SK-N-MC (cell line): ENCODE data around the gene REEP5.

Experiments used
- DNase-seq: peaks from one replicate; pipeline ENCODE4 v3.0.0-alpha.2; 2011; ENCODE audit warnings: low read depth, low spot score
- H3K27ac ChIP-seq: fragments of 200-600 bp; sonication (generic); 2 replicates; pipeline ENCODE4 v1.5.1; 2016; ENCODE audit warnings: mixed run types
- H3K36me3 ChIP-seq: fragments of 200-600 bp; sonication (generic); 2 replicates; pipeline ENCODE4 v1.6.1; 2017; ENCODE audit warnings: antibody characterized with exemption, low read length, mixed read lengths; ENCODE audit not compliant: insufficient read depth
- H3K4me3 ChIP-seq: fragments of 200-600 bp; sonication (generic); 2 replicates; pipeline ENCODE4 v1.5.1; 2016
- H3K9ac ChIP-seq: fragments of 200-600 bp; sonication (generic); 2 replicates; pipeline ENCODE4 v1.8.0; 2017; ENCODE audit warnings: mixed run types, mixed read lengths; ENCODE audit not compliant: insufficient read length
- H3K9me3 ChIP-seq: fragments of 200-600 bp; sonication (generic); 2 replicates; pipeline ENCODE4 v1.6.1; 2017; ENCODE audit warnings: low read depth, mild to moderate bottlenecking, antibody characterized with exemption, low read length, moderate library complexity, mixed read lengths
- EZH2 ChIP-seq: fragments of 200-600 bp; sonication (generic); IDR thresholded peaks from one replicate; pipeline ENCODE4 v1.6.1; 2017; ENCODE audit warnings: antibody characterized with exemption
- FOXP2 ChIP-seq: optimal IDR thresholded peaks from 2 replicates; pipeline ENCODE3; 2011; ENCODE audit warnings: mild to moderate bottlenecking, moderate library complexity; ENCODE audit not compliant: insufficient read depth; ENCODE audit errors: extremely low read length, control extremely low read depth
- POLR2AphosphoS5 ChIP-seq: IDR thresholded peaks from 2 replicates; pipeline ENCODE4 v1.6.1; 2012; ENCODE audit warnings: mild to moderate bottlenecking, low read depth, low read length, borderline replicate concordance

Gene REEP5

GRCh38 chr5:112933651-112934365 is 11.8 kb upstream of the REEP5 start:
- H3K27ac ChIP-seq = peak overlapping the region; percentile 16; the same call in 1 of the 2 replicates
- TF ChIP-seq FOXP2 (no peak), EZH2 (no peak), POLR2AphosphoS5 (no peak)
- no peak for DNase-seq

GRCh38 chr5:112933105-112933504 is 11.1 kb upstream of the REEP5 start:
- no peaks in the 10 kb centered on the region for H3K36me3 ChIP-seq
- TF ChIP-seq FOXP2 (no peak), EZH2 (no peak), POLR2AphosphoS5 (no peak)
- H3K9ac ChIP-seq = no peak overlapping the region
- no peak overlapping the region for H3K4me3 ChIP-seq
- no peaks in the 10 kb centered on the region for H3K9me3 ChIP-seq
- no peak for DNase-seq
- no peak overlapping the region for H3K27ac ChIP-seq

More at GRCh38 chr5:112933651-112934365, 11.8 kb upstream of the REEP5 start:
- Histone ChIP-seq H3K4me3 (no peak overlapping the region), H3K9me3 (no peaks in the 10 kb centered on the region), H3K36me3 (no peaks in the 10 kb centered on the region), H3K9ac (no peak overlapping the region)

DNA sequence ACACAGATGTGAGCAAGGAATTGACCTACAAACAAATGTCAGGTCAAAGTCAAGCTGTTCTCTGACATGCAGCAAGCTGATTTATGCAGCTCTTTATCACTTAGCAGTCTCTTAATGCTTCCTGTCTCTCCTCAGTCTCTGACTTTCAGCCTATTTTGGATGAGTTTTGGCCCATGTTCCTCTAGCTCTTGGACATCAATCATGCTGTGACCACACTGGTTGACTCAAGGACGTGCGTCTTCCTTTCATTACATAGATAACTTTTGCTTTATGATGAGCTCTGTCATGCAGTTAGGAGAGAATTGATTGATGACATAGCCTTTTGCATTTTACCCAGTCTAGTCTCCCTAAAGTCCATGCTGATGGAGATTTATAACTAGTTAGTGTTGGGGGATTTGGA is 9.4 kb upstream of the REEP5 start:
- DNase-seq = no peak
- Histone ChIP-seq H3K4me3 (no peak overlapping the region), H3K36me3 (no peaks in the 10 kb centered on the region), H3K9me3 (no peaks in the 10 kb centered on the region), H3K9ac (no peak overlapping the region), H3K27ac (no peak overlapping the region)
- TF ChIP-seq POLR2AphosphoS5 (no peak), EZH2 (no peak)

- no peak for DNase-seq
Observed at GRCh38 chr5:112930082-112930344, 8.0 kb upstream of the REEP5 start.

DNA sequence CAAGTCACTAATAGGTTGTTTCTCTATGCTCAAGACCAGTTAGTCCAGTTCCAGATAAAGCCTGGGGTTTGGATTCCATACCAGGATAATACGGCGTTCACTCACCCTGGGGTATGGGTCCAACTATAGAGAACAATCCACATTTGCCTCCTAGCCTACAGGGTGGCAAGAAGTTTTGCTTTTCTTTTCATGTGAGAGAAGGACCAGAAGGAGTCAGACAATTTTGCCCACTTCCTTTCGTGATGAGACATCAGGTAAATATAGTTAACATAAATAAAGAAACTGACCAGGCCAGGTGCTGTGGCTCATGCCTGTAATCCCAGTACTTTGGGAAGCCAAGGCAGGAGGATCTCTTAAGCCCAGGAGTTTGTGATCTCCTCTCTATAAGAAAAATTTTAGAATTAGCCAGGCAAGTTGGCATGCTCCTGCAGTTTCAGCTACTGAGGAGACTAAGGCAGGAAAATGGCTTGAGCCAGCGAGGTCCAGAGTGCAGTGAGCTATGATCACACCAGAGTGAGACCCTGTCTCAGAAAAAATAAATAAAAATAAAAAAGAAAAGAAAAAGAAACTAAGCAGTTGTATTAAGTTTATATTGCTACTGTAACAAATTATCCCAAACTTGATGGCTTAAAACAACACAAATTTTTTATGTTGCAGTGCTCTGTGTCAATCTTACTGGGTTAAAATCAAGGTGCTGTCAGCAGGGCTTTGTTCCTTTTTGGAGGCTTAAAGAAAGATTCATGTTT is 7.5 kb upstream of the REEP5 start:
- Histone ChIP-seq H3K36me3 (no peaks in the 10 kb centered on the region), H3K9me3 (no peaks in the 10 kb centered on the region), H3K27ac (no peak overlapping the region), H3K4me3 (no peak overlapping the region), H3K9ac (no peak overlapping the region)
- TF ChIP-seq FOXP2 (no peak), EZH2 (no peak), POLR2AphosphoS5 (no peak)
- no peak for DNase-seq

More at GRCh38 chr5:112930082-112930344, 8.0 kb upstream of the REEP5 start:
- H3K4me3 ChIP-seq = no peak overlapping the region
- H3K36me3 ChIP-seq = no peaks in the 10 kb centered on the region
- TF ChIP-seq EZH2 = no peak
- TF ChIP-seq POLR2AphosphoS5 = no peak
- no peak for TF ChIP-seq FOXP2
- no peaks in the 10 kb centered on the region for H3K9me3 ChIP-seq
- H3K9ac ChIP-seq = no peak overlapping the region
- no peak overlapping the region for H3K27ac ChIP-seq

DNA sequence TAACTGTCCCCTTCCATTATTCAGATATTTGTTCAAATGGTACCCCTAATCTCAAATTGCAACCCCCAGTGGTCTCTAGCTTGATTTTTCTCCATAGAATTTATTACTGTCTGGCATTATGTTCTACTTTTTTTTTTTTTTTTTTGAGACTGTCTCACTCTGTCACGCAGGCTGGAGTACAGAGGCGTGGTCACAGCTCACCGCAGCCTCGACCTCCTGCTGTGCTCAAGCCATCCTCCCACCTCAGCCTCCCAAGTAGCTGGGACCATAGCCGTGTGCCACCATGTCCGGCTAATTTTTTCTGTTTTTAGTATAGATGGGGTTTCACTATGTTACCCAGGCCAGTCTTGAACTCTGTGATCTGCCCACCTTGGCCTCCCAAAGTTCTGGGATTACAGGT is 2.0 kb upstream of the REEP5 start:
- H3K9ac ChIP-seq = no peak overlapping the region
- H3K36me3 ChIP-seq = peaks cover 12% of the 10 kb centered on the region
- DNase-seq = no peak
- H3K9me3 ChIP-seq = no peaks in the 10 kb centered on the region
- H3K4me3 ChIP-seq = no peak overlapping the region
- TF ChIP-seq POLR2AphosphoS5 (no peak), FOXP2 (no peak), EZH2 (no peak)
- no peak overlapping the region for H3K27ac ChIP-seq

- Histone ChIP-seq H3K9ac (no peak overlapping the region), H3K27ac (no peak overlapping the region), H3K36me3 (peaks cover 17% of the 10 kb centered on the region), H3K4me3 (no peak overlapping the region; the same call in none of the 2 replicates), H3K9me3 (no peaks in the 10 kb centered on the region)
- TF ChIP-seq EZH2 (no peak), FOXP2 (no peak), POLR2AphosphoS5 (no peak)
- no peak for DNase-seq
Observed at GRCh38 chr5:112923148-112923917, 1.3 kb upstream of the REEP5 start.

DNA sequence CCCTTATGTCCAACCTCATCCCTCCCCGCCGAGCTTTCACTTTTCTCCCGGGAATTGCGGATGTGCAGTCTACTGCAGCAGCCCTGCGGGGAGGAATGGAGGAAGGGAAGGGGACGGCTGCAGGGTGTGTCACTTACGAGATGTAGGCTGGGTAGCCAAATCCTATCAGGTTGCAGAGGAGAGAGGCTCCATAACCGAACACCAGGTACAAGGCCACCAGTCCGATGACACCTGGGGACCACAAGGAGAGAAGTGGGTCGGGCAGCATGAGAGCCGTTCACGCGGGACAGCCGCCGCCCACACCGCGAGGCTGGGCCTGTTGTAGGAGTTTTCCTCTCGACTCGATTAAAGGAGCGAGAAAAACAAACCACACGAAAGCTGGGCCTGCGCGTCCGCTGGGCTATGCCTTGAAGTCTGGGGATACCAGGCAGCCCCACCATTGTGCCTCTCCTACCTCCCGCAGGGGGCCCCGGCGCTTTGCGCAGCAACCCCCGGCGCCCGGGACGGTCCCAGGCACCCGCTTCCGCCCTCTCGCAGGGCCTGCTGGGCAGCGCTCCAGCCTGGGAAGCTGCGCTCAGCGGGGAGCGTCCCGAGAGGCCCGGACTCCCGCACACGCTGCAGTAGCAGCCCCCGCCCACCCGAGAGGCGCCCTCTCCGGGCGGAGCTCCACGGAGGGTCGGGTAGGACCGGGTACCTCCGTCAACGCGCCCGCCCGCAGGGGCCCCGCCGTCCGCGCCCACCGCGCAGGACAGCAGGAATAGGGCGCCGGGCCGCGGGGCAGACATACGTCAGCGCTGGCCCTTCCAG is 798 bp downstream of the REEP5 start:
- Histone ChIP-seq H3K9ac (peak overlapping the region; percentile 78), H3K9me3 (no peaks in the 10 kb centered on the region), H3K4me3 (peak overlapping the region; percentile 96), H3K36me3 (peaks cover 33% of the 10 kb centered on the region), H3K27ac (no peak overlapping the region)
- peak; percentile 47; the same call in 1 of the 2 replicates for TF ChIP-seq POLR2AphosphoS5
- no peak for TF ChIP-seq EZH2
- DNase-seq = no peak
